ENCODE measurements around the gene TMEM132A. TPM values are rescaled to one million over a fixed set of nuclear protein-coding genes. Genes with fewer than 3 reads are reported as not detected.

TMEM132A gene
- polyA plus RNA-seq, 1 donor from 2014 or later: 0.26 TPM

- H3K4me3 Mint-ChIP-seq: peak overlapping the region in 3 of 4 donors; percentile 38 to 47 (median 43)
- H3K9me3 Mint-ChIP-seq: no peaks in the 10 kb centered on the region
- no peak overlapping the region for H3K27ac Mint-ChIP-seq
- H3K4me1 Mint-ChIP-seq: peaks cover 21 to 31% (median 24%) of the 10 kb centered on the region in 3 donors
- peaks cover 14% of the 10 kb centered on the region for H3K27me3 Mint-ChIP-seq
- H3K36me3 Mint-ChIP-seq: peaks cover 15% of the 10 kb centered on the region
Observed at GRCh38 chr11:60923326-60923725, 934 bp upstream of the TMEM132A start.

- peak overlapping the region; percentile 43 to 84 (median 62) for H3K4me3 Mint-ChIP-seq
- no peaks in the 10 kb centered on the region for H3K9me3 Mint-ChIP-seq
- H3K27me3 Mint-ChIP-seq: peaks cover 14% of the 10 kb centered on the region
- no peak overlapping the region for H3K27ac Mint-ChIP-seq
- H3K4me1 Mint-ChIP-seq: peaks cover 21 to 31% (median 24%) of the 10 kb centered on the region in 3 donors
- peaks cover 15% of the 10 kb centered on the region for H3K36me3 Mint-ChIP-seq
Observed at GRCh38 chr11:60923800-60924109, 505 bp upstream of the TMEM132A start.

- peaks cover 10% of the 10 kb centered on the region for H3K36me3 Mint-ChIP-seq
- peaks cover 14 to 20% (median 17%) of the 10 kb centered on the region in 3 donors for H3K4me1 Mint-ChIP-seq
- H3K4me3 Mint-ChIP-seq: peak overlapping the region; percentile 56 to 86 (median 82)
- H3K27ac Mint-ChIP-seq: peak overlapping the region in 2 of 3 donors; percentile 3 to 72
- no peaks in the 10 kb centered on the region for H3K9me3 Mint-ChIP-seq
- peaks cover 14% of the 10 kb centered on the region for H3K27me3 Mint-ChIP-seq
Observed at GRCh38 chr11:60924906-60925853, 920 bp downstream of the TMEM132A start.

- Mint-ChIP-seq H3K4me3 (peak overlapping the region; percentile 39 to 86 (median 66)), H3K4me1 (peaks cover 17 to 20% (median 17%) of the 10 kb centered on the region in 3 donors), H3K27me3 (peaks cover 14% of the 10 kb centered on the region), H3K27ac (peak overlapping the region in 1 of 3 donors; percentile 3), H3K36me3 (peaks cover 5% of the 10 kb centered on the region), H3K9me3 (no peaks in the 10 kb centered on the region)
Observed at GRCh38 chr11:60925868-60926267, 1.6 kb downstream of the TMEM132A start.

- H3K9me3 Mint-ChIP-seq: no peaks in the 10 kb centered on the region
- peaks cover 14% of the 10 kb centered on the region for H3K27me3 Mint-ChIP-seq
- peaks cover 22 to 26% (median 24%) of the 10 kb centered on the region in 3 donors for H3K4me1 Mint-ChIP-seq
- H3K36me3 Mint-ChIP-seq: peaks cover 5% of the 10 kb centered on the region
- H3K27ac Mint-ChIP-seq: peak overlapping the region in 1 of 3 donors; percentile 37
- H3K4me3 Mint-ChIP-seq: peak overlapping the region in 1 of 4 donors; percentile 56
Observed at GRCh38 chr11:60926500-60926899, 2.2 kb downstream of the TMEM132A start.

- Mint-ChIP-seq H3K4me1 (peaks cover 28 to 31% (median 28%) of the 10 kb centered on the region in 3 donors), H3K36me3 (peaks cover 4% of the 10 kb centered on the region), H3K27me3 (peaks cover 13% of the 10 kb centered on the region), H3K27ac (peak overlapping the region in 1 of 3 donors; percentile 37), H3K9me3 (no peaks in the 10 kb centered on the region), H3K4me3 (peak overlapping the region in 1 of 4 donors; percentile 56)
Observed at GRCh38 chr11:60927061-60927592, 2.9 kb downstream of the TMEM132A start.

GRCh38 chr11:60927600-60927999, 3.3 kb downstream of the TMEM132A start:
- Mint-ChIP-seq H3K36me3 (no peaks in the 10 kb centered on the region), H3K4me3 (peak overlapping the region in 1 of 4 donors; percentile 14), H3K27ac (no peak overlapping the region), H3K27me3 (peaks cover 10% of the 10 kb centered on the region), H3K9me3 (no peaks in the 10 kb centered on the region), H3K4me1 (peaks cover 32 to 34% (median 32%) of the 10 kb centered on the region in 3 donors)

GRCh38 chr11:60928563-60929001, 4.3 kb downstream of the TMEM132A start:
- H3K27me3 Mint-ChIP-seq: peaks cover 7% of the 10 kb centered on the region
- no peaks in the 10 kb centered on the region for H3K9me3 Mint-ChIP-seq
- H3K36me3 Mint-ChIP-seq: no peaks in the 10 kb centered on the region
- H3K27ac Mint-ChIP-seq: peak overlapping the region in 1 of 3 donors; percentile 45
- peak overlapping the region in 1 of 4 donors; percentile 68 for H3K4me3 Mint-ChIP-seq
- H3K4me1 Mint-ChIP-seq: peaks cover 31 to 35% (median 33%) of the 10 kb centered on the region in 3 donors

GRCh38 chr11:60929764-60930163, 5.5 kb downstream of the TMEM132A start:
- Mint-ChIP-seq H3K9me3 (no peaks in the 10 kb centered on the region), H3K27ac (peak overlapping the region in 1 of 3 donors; percentile 7), H3K27me3 (peaks cover 3% of the 10 kb centered on the region), H3K4me3 (peak overlapping the region in 2 of 4 donors; percentile 24 to 36), H3K4me1 (peaks cover 34 to 37% (median 34%) of the 10 kb centered on the region in 3 donors), H3K36me3 (no peaks in the 10 kb centered on the region)

GRCh38 chr11:60930394-60930793, 6.1 kb downstream of the TMEM132A start:
- peaks cover 30 to 34% (median 31%) of the 10 kb centered on the region in 3 donors for H3K4me1 Mint-ChIP-seq
- H3K27ac Mint-ChIP-seq: peak overlapping the region in 2 of 3 donors; percentile 39 to 99
- H3K4me3 Mint-ChIP-seq: peak overlapping the region in 1 of 4 donors; percentile 85
- no peaks in the 10 kb centered on the region for H3K36me3 Mint-ChIP-seq
- no peaks in the 10 kb centered on the region for H3K27me3 Mint-ChIP-seq
- H3K9me3 Mint-ChIP-seq: no peaks in the 10 kb centered on the region

- no peaks in the 10 kb centered on the region for H3K27me3 Mint-ChIP-seq
- H3K4me3 Mint-ChIP-seq: peak overlapping the region; percentile 60 to 93 (median 84)
- no peaks in the 10 kb centered on the region for H3K36me3 Mint-ChIP-seq
- peaks cover 25 to 29% (median 29%) of the 10 kb centered on the region in 3 donors for H3K4me1 Mint-ChIP-seq
- H3K27ac Mint-ChIP-seq: peak overlapping the region; percentile 94 to 99 (median 97)
- H3K9me3 Mint-ChIP-seq: peaks cover 0 to under 1% (median 0%) of the 10 kb centered on the region in 3 donors
Observed at GRCh38 chr11:60931917-60932316, 7.7 kb downstream of the TMEM132A start.

GRCh38 chr11:60932605-60933356, 8.5 kb downstream of the TMEM132A start:
- Mint-ChIP-seq H3K4me1 (peaks cover 25 to 29% (median 29%) of the 10 kb centered on the region in 3 donors), H3K27me3 (no peaks in the 10 kb centered on the region), H3K4me3 (peak overlapping the region; percentile 60 to 85 (median 77)), H3K36me3 (no peaks in the 10 kb centered on the region), H3K27ac (peak overlapping the region; percentile 78 to 99 (median 94)), H3K9me3 (peaks cover 0 to 2% (median 0%) of the 10 kb centered on the region in 3 donors)

GRCh38 chr11:60933416-60934123, 9.3 kb downstream of the TMEM132A start:
- no peaks in the 10 kb centered on the region for H3K36me3 Mint-ChIP-seq
- H3K4me3 Mint-ChIP-seq: peak overlapping the region in 2 of 4 donors; percentile 9 to 66
- H3K27me3 Mint-ChIP-seq: no peaks in the 10 kb centered on the region
- H3K4me1 Mint-ChIP-seq: peaks cover 25 to 29% (median 29%) of the 10 kb centered on the region in 3 donors
- peak overlapping the region; percentile 23 to 99 (median 94) for H3K27ac Mint-ChIP-seq
- H3K9me3 Mint-ChIP-seq: peaks cover 0 to 2% (median 0%) of the 10 kb centered on the region in 3 donors
